IPS DF 19.7 (cell line): ENCODE measurements around the gene SYNGR2.
"Not testable (repeated sequence)": the region's sequence is repeated elsewhere in the genome, so short reads cannot be mapped to it uniquely, and the experiment has no call there.

Source experiments
- DNase-seq: peaks from one replicate; pipeline ENCODE4 v3.0.0-alpha.2; 2013; ENCODE audit warnings: low read depth, low spot score

Gene SYNGR2

DNA sequence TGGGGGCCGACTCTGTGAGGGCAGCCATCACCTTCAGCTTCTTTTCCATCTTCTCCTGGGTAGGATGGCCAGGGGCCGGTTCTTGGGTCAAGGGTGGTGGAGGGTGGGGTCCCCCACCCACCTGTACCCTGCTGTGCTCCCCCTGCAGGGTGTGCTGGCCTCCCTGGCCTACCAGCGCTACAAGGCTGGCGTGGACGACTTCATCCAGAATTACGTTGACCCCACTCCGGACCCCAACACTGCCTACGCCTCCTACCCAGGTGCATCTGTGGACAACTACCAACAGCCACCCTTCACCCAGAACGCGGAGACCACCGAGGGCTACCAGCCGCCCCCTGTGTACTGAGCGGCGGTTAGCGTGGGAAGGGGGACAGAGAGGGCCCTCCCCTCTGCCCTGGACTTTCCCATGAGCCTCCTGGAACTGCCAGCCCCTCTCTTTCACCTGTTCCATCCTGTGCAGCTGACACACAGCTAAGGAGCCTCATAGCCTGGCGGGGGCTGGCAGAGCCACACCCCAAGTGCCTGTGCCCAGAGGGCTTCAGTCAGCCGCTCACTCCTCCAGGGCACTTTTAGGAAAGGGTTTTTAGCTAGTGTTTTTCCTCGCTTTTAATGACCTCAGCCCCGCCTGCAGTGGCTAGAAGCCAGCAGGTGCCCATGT, 3.3 kb downstream of the SYNGR2 start:
- not testable (repeated sequence) for DNase-seq

DNA sequence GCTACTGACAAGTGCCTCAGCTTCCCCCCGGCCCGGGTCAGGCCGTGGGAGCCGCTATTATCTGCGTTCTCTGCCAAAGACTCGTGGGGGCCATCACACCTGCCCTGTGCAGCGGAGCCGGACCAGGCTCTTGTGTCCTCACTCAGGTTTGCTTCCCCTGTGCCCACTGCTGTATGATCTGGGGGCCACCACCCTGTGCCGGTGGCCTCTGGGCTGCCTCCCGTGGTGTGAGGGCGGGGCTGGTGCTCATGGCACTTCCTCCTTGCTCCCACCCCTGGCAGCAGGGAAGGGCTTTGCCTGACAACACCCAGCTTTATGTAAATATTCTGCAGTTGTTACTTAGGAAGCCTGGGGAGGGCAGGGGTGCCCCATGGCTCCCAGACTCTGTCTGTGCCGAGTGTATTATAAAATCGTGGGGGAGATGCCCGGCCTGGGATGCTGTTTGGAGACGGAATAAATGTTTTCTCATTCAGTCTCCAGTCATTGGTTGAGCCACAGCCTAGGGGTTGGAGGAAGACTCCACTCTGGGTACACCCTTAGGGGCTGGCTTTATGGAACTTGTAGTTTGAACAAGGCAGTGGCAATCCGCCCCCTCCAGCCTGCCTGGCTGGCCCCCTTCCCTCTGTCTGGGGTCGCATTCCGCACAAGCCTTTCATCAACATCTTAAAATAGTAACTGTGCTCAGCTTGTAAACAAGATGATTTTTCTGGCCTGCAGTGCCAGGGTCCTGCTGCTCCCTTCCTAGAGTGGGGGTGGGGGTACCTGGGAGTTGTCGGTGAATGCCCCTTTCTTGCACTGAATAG, 4.1 kb downstream of the SYNGR2 start:
- DNase-seq = no peak

- DNase-seq = no peak
Observed at GRCh38 chr17:78173097-78173715, 4.8 kb downstream of the SYNGR2 start.

- no peak for DNase-seq
Observed at GRCh38 chr17:78174346-78174869, 6.0 kb downstream of the SYNGR2 start.

DNA sequence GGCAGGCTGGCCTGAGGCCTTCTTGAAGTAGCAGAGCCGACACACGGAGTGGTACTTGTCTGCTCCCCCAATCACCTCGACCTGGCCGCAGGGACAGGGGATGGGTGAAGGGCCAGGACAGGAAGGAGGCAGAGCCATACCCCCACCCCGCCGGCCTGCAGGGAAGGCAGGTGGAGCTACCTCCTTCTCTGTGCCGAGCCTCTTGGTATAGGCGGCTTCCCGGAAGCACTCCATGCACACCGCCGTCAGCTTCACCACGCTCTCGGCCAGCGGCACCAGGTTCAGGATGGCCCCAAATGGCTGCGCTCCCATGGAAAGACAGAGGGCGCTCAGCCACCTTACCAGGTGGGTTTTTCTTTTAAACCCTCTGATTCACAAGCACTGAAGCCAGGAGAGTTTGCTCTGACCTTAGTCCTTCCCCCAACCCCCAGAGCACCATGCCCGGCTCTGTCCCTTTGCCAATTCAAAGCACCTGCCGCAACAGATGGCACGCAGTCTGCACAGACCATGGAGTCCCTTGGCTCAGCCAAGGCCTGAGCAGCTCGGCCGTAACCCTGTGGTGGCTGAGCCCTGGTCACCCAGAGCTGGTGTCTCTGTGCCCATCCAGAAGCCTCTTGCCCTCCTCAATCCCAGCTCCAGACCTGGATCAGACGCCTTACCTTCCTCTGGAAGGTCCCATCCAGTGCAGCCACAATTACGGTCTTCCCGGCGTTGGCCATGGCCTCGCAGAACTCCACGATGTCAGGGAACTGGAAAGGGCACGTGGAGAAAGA, 6.7 kb downstream of the SYNGR2 start:
- no peak for DNase-seq

GRCh38 chr17:78175643-78175981, 7.2 kb downstream of the SYNGR2 start:
- no peak for DNase-seq

GRCh38 chr17:78176548-78177025, 8.2 kb downstream of the SYNGR2 start:
- DNase-seq = no peak

DNA sequence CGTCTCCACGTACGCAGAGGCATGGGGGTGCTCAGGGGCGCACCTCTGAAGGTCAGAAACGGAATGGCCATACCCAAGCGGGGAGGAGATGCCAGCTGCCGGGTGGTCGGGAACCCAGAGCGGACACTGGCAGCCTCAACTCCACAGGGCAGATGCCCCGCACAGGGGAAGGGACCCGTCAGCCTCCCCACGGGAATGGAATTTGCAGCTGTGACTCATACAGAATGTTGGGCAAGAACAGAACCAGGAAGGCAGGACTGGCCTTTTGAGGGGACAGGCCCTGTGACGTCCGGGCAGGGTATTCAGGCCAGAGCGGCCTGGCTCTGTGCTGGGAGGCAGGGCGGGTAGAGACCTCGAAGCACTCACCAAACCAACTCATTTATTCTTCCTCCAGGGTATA, 11.0 kb downstream of the SYNGR2 start:
- no peak for DNase-seq

- no peak for DNase-seq
Observed at GRCh38 chr17:78180083-78180482, 11.7 kb downstream of the SYNGR2 start.

GRCh38 chr17:78180508-78180907, 12.1 kb downstream of the SYNGR2 start:
- no peak for DNase-seq

- no peak for DNase-seq
Observed at GRCh38 chr17:78182504-78182903, 14.1 kb downstream of the SYNGR2 start.

DNA sequence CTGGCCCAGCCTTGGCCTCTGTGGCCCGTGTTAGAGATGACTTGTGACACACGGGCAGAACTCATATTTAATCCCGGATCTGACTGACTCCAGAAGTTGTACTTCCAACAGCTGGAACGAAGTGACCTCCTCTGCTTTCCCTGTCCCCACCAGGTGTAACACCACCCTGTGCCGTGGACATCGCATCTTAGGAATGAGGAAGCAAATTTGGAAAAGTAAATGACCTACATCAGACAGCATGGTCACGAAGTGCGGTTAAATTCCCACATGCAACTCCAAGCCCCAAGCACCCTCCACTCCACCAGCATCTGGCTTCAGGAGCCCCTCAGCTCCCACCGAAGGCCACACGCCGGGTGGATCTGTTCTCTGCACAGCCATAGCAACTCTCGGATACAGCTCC, 15.5 kb downstream of the SYNGR2 start:
- DNase-seq = no peak

GRCh38 chr17:78184351-78184750, 16.0 kb downstream of the SYNGR2 start:
- no peak for DNase-seq

DNA sequence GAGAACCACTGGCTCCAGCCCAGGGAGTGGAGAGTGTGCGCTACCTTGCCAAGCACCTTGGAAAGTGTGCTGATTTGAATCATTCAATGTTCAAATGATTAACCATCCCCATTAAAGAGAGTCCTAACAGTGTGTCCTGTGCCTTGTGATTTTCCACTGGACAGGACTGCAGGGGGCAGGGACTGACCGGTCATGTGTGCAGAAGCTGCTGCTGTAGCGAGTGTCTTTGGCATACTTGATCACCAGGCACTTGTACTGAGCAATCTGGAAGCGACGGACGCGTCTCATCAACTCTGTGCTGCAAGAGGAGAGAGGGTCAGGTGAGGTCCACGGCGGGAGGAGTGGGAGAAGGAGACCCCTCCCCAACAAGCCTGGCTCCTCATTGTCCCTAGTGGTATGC, 16.5 kb downstream of the SYNGR2 start:
- DNase-seq = no peak

- no peak for DNase-seq
Observed at GRCh38 chr17:78185981-78186691, 17.8 kb downstream of the SYNGR2 start.

DNA sequence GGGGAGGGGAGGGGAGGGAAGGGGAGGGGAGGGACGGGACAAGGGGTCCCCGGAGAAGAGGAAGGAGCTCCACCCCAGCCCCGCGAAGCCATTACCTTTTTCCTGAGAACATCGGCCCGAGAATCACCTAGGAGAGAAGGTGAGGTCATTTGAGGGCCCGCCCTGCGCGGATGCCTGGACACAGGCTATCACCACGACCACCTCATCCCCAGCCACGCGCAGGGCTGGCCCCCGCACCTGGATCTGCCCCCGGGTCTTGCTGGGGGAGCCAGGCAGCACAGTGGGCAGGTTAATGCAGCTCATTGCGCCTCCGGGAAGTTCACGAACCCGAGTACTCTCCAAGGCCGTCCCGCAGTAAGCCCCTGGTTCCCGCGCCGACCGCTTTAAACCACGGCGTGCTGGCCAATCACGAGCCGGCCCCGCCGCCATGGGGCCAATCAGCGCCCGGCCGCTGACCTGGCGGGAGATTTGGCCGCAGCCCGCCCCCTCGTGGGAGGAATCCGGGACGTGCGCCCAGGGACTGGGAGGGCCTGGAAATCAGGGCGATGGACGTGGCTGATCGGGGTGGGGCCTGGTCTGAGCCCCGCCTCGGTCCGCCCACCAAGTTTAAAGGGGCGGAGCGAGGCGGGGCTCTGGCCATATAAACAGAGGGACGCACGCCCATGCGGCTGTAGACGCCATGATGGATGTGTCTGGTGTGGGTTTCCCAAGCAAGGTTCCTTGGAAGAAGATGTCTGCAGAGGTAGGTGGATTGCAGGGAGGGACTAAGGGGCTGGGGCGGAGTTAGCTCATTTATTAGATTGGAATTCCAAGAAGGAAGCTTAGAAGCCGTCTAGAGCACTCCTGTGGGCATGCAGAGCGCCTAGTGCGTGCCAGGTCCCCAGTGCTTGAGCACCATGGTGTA, 18.6 kb downstream of the SYNGR2 start, which contains the start of the genes AFMID and TK1:
Gene AFMID (plus strand): TSS at position 671 of the 904 bp plus-strand sequence. CDS start 9 bp downstream, at position 680.
Gene TK1 (minus strand): TSS at position 361 of the 904 bp plus-strand sequence. CDS start 58 bp downstream, at position 303.
- peak; percentile 88 for DNase-seq

DNA sequence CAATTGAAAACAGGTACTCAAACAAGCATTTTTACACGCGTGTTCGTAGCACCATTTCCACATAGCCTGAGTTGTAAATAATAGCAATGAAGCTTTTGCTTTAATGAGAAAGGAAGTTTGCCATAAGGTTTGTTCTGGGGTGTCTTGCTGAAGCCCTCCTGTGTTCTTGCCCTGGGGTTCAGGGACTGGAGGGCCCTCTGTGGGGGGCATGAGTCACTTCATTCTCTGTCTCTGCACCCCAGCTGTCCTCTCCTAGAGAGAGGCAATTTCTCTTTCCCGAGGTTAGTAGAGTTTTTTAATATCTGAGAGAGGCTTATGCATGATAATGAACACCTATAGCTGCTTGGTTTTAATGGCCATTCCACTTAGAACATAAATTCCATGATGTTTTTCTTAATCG, 28.3 kb downstream of the SYNGR2 start:
- no peak for DNase-seq

- no peak for DNase-seq
Observed at GRCh38 chr17:78197147-78197832, 28.9 kb downstream of the SYNGR2 start.

DNA sequence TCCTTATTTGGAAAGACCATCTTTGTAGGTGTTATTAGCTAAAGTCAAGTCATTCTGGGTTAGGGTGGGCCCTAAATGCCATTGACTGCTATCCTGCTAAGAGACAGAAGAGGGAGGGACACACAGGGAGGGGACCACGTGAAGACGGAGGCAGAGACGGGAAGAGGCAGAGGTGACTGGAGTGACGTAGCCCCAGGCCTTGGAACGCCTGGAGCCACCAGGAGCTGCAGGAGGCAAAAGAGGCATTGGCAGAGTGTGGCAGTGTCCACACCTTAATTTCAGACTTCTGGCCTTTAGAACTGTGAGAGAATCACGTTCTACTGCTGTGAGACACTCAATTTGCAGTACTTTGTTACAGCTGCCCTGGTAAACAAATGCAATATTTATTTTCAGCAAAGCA, 32.1 kb downstream of the SYNGR2 start:
- no peak for DNase-seq
